Mesenchymal stem cell (in vitro differentiated cells and primary cell): ENCODE results near the gene OIT3.

Source experiments
- DNase-seq: peaks from one replicate; pipeline ENCODE4 v3.0.0-alpha.2; 2013
- H2AFZ ChIP-seq: one replicate; pipeline ENCODE4 v1.6.1; 2013; ENCODE audit warnings: low read depth, mild to moderate bottlenecking, control low read depth, inconsistent platforms, low read length, moderate library complexity
- H2AK5ac ChIP-seq: 2 replicates; pipeline ENCODE4 v1.6.1; 2013; ENCODE audit warnings: low read length, moderate library complexity, mild to moderate bottlenecking, inconsistent platforms; ENCODE audit not compliant: severe bottlenecking
- H2BK120ac ChIP-seq: one replicate; pipeline ENCODE4 v1.6.1; 2013; ENCODE audit warnings: low read depth, mild to moderate bottlenecking, inconsistent platforms, low read length, moderate library complexity
- H2BK12ac ChIP-seq, 2 experiments: one replicate each; pipeline ENCODE4 v1.6.1; 2013; ENCODE audit warnings: inconsistent platforms in 2 of 2, low read length in 2 of 2, mild to moderate bottlenecking in 2 of 2, moderate library complexity in 2 of 2, control low read depth in 1 of 2
- H2BK15ac ChIP-seq: one replicate; pipeline ENCODE4 v1.6.1; 2013; ENCODE audit warnings: mild to moderate bottlenecking, low read depth, inconsistent platforms; ENCODE audit not compliant: poor library complexity, severe bottlenecking
- H2BK5ac ChIP-seq: 2 replicates; pipeline ENCODE4 v1.6.1; 2013; ENCODE audit warnings: low read depth, mild to moderate bottlenecking, low read length, control low read depth, inconsistent platforms; ENCODE audit not compliant: poor library complexity, severe bottlenecking
- H3K14ac ChIP-seq, 2 experiments: one replicate each; pipeline ENCODE4 v1.6.1; 2013; ENCODE audit warnings: inconsistent platforms in 2 of 2, low read length in 2 of 2, control low read depth in 1 of 2, mild to moderate bottlenecking in 1 of 2, moderate library complexity in 1 of 2
- H3K18ac ChIP-seq, 2 experiments: one replicate each; pipeline ENCODE4 v1.6.1; 2013; ENCODE audit warnings: inconsistent platforms in 2 of 2, low read length in 2 of 2, control low read depth in 1 of 2, low read depth in 1 of 2, mild to moderate bottlenecking in 1 of 2
- H3K23ac ChIP-seq, 2 experiments: one replicate each; pipeline ENCODE4 v1.6.1; 2013; ENCODE audit warnings: inconsistent platforms in 2 of 2, low read length in 2 of 2, mild to moderate bottlenecking in 2 of 2, moderate library complexity in 2 of 2, control low read depth in 1 of 2
- H3K27ac ChIP-seq: 2 replicates; pipeline ENCODE4 v1.5.1; 2013; ENCODE audit warnings: mild to moderate bottlenecking, moderate library complexity, low read length, control low read depth, inconsistent platforms; ENCODE audit not compliant: poor library complexity, severe bottlenecking
- H3K27me3 ChIP-seq, 2 experiments: 2 replicates each; pipeline versions ENCODE4 v1.6.1 to v1.7.0; 2013; ENCODE audit warnings: low read length in 2 of 2, mild to moderate bottlenecking in 2 of 2, moderate library complexity in 2 of 2, control low read depth in 1 of 2, inconsistent platforms in 1 of 2; ENCODE audit not compliant: control insufficient read depth in 1 of 2, insufficient read depth in 1 of 2
- H3K36me3 ChIP-seq, 2 experiments: 2 replicates each; pipeline versions ENCODE4 v1.6.1 to v1.7.0; 2013; ENCODE audit warnings: low read length in 2 of 2, control low read depth in 1 of 2, inconsistent platforms in 1 of 2, low read depth in 1 of 2, mild to moderate bottlenecking in 1 of 2; ENCODE audit not compliant: insufficient read depth in 2 of 2, control insufficient read depth in 1 of 2
- H3K4ac ChIP-seq, 2 experiments: one replicate each; pipeline ENCODE4 v1.6.1; 2013; ENCODE audit warnings: inconsistent platforms in 2 of 2, low read length in 2 of 2, mild to moderate bottlenecking in 2 of 2, moderate library complexity in 2 of 2, control low read depth in 1 of 2, low read depth in 1 of 2
- H3K4me1 ChIP-seq: 2 replicates; pipeline ENCODE4 v1.6.1; 2013; ENCODE audit warnings: low read depth, low read length, control low read depth; ENCODE audit not compliant: control insufficient read depth, insufficient read depth
- H3K4me2 ChIP-seq: 2 replicates; pipeline ENCODE4 v1.6.1; 2013; ENCODE audit warnings: low read length, mild to moderate bottlenecking, inconsistent platforms; ENCODE audit not compliant: poor library complexity, severe bottlenecking
- H3K4me3 ChIP-seq, 2 experiments: 2 replicates each; pipeline versions ENCODE4 v1.5.1 to v1.7.0; 2013; ENCODE audit warnings: low read length in 2 of 2, mild to moderate bottlenecking in 2 of 2, control low read depth in 1 of 2, low read depth in 1 of 2; ENCODE audit not compliant: insufficient read depth in 1 of 2
- H3K79me1 ChIP-seq: replicated peaks from 2 replicates; pipeline ENCODE4 v1.6.1; 2013; ENCODE audit warnings: mild to moderate bottlenecking, control low read depth, low read length, inconsistent platforms; ENCODE audit not compliant: poor library complexity, severe bottlenecking
- H3K9ac ChIP-seq: 2 replicates; pipeline ENCODE4 v1.7.0; 2013; ENCODE audit warnings: mild to moderate bottlenecking, low read length, moderate library complexity
- H3K9me3 ChIP-seq: 2 replicates; pipeline ENCODE4 v1.7.0; 2013; ENCODE audit warnings: mild to moderate bottlenecking, low read length; ENCODE audit not compliant: control insufficient read depth
- H4K8ac ChIP-seq: one replicate; pipeline ENCODE4 v1.6.1; 2013; ENCODE audit warnings: inconsistent platforms, mild to moderate bottlenecking, low read length, moderate library complexity
- H4K91ac ChIP-seq: one replicate; pipeline ENCODE4 v1.6.1; 2013; ENCODE audit warnings: mild to moderate bottlenecking, low read length, inconsistent platforms
- WGBS: methylation state at CpG from one replicate; pipeline ENCODE4 v1.1.7; 2013; ENCODE audit warnings: mixed read lengths; 5-methylcytosine and 5-hydroxymethylcytosine counted together

The OIT3 gene

DNA sequence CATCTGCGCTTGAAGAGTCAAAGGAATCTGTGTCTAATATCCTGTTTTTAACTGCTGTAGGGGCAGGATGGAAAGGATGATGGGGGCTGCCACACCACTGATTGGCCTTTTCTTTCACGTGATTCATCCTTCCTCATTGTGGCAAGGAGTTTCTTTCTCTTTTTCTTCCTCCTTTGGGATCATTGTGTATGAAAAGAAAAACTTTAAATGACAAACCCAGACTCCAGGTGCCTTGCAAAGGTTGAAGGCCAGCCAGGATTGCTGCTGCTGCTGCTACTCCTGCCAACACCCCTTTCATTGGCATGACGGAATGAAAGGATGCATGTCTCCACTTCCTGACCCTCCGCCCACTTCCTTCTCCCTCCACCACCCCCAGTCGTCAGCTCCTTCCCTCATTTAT, 6.5 kb upstream of the OIT3 start:
- no peaks in the 10 kb centered on the region for H3K4me1 ChIP-seq
- no peak overlapping the region for H2AK5ac ChIP-seq
- no peak overlapping the region for H3K14ac ChIP-seq
- no peak overlapping the region for H3K4ac ChIP-seq
- H4K8ac ChIP-seq: no peak overlapping the region
- H3K4me3 ChIP-seq: no peak overlapping the region
- H3K27ac ChIP-seq: no peak overlapping the region
- WGBS: 42% methylated on average over 2 of the region's 5 CpGs
- H2AFZ ChIP-seq: no peak overlapping the region
- no peak for DNase-seq
- no peak overlapping the region for H2BK120ac ChIP-seq
- no peak overlapping the region for H4K91ac ChIP-seq
- no peak overlapping the region for H3K9ac ChIP-seq
- no peak overlapping the region for H3K18ac ChIP-seq
- peaks cover 5 to 52% of the 10 kb centered on the region in 2 experiments for H3K36me3 ChIP-seq
- H3K79me1 ChIP-seq: no peaks in the 10 kb centered on the region
- H3K23ac ChIP-seq: no peak overlapping the region
- no peaks in the 10 kb centered on the region for H3K27me3 ChIP-seq
- no peak overlapping the region for H2BK12ac ChIP-seq
- H2BK5ac ChIP-seq: no peak overlapping the region
- no peaks in the 10 kb centered on the region for H3K9me3 ChIP-seq
- H3K4me2 ChIP-seq: no peak overlapping the region
- no peak overlapping the region for H2BK15ac ChIP-seq

GRCh38 chr10:72888151-72888638, 5.3 kb upstream of the OIT3 start:
- H3K79me1 ChIP-seq: no peaks in the 10 kb centered on the region
- H2BK15ac ChIP-seq: no peak overlapping the region
- WGBS: 84% methylated on average over 7 of the region's 7 CpGs
- no peak overlapping the region for H3K4me2 ChIP-seq
- no peak for DNase-seq
- no peaks in the 10 kb centered on the region for H3K4me1 ChIP-seq
- H4K8ac ChIP-seq: no peak overlapping the region
- H3K27me3 ChIP-seq: no peaks in the 10 kb centered on the region
- H3K9me3 ChIP-seq: no peaks in the 10 kb centered on the region
- no peak overlapping the region for H3K4ac ChIP-seq
- H2BK12ac ChIP-seq: no peak overlapping the region
- H3K27ac ChIP-seq: no peak overlapping the region
- H2AK5ac ChIP-seq: no peak overlapping the region
- no peak overlapping the region for H2BK120ac ChIP-seq
- H4K91ac ChIP-seq: no peak overlapping the region
- no peak overlapping the region for H2AFZ ChIP-seq
- no peak overlapping the region for H3K9ac ChIP-seq
- no peak overlapping the region for H2BK5ac ChIP-seq
- H3K23ac ChIP-seq: no peak overlapping the region
- no peak overlapping the region for H3K4me3 ChIP-seq
- H3K36me3 ChIP-seq: peaks cover 5 to 52% of the 10 kb centered on the region in 2 experiments
- no peak overlapping the region for H3K14ac ChIP-seq
- H3K18ac ChIP-seq: no peak overlapping the region

- H2BK12ac ChIP-seq: no peak overlapping the region
- H3K4me3 ChIP-seq: no peak overlapping the region
- H3K23ac ChIP-seq: no peak overlapping the region
- DNase-seq: no peak
- H3K4ac ChIP-seq: no peak overlapping the region
- no peak overlapping the region for H3K9ac ChIP-seq
- H4K8ac ChIP-seq: no peak overlapping the region
- H3K27me3 ChIP-seq: no peaks in the 10 kb centered on the region
- H3K36me3 ChIP-seq: peaks cover 5 to 46% of the 10 kb centered on the region in 2 experiments
- 95% methylated on average over 6 of the region's 6 CpGs for WGBS
- H2BK120ac ChIP-seq: no peak overlapping the region
- H3K18ac ChIP-seq: no peak overlapping the region
- H3K9me3 ChIP-seq: no peaks in the 10 kb centered on the region
- no peak overlapping the region for H3K4me2 ChIP-seq
- H3K27ac ChIP-seq: no peak overlapping the region
- H3K14ac ChIP-seq: no peak overlapping the region
- no peak overlapping the region for H4K91ac ChIP-seq
- H2BK5ac ChIP-seq: no peak overlapping the region
- H3K79me1 ChIP-seq: no peaks in the 10 kb centered on the region
- no peak overlapping the region for H2BK15ac ChIP-seq
- no peak overlapping the region for H2AFZ ChIP-seq
- no peak overlapping the region for H2AK5ac ChIP-seq
- no peaks in the 10 kb centered on the region for H3K4me1 ChIP-seq
These were observed 4.1 kb upstream of the OIT3 start for GRCh38 chr10:72889391-72889831.

DNA sequence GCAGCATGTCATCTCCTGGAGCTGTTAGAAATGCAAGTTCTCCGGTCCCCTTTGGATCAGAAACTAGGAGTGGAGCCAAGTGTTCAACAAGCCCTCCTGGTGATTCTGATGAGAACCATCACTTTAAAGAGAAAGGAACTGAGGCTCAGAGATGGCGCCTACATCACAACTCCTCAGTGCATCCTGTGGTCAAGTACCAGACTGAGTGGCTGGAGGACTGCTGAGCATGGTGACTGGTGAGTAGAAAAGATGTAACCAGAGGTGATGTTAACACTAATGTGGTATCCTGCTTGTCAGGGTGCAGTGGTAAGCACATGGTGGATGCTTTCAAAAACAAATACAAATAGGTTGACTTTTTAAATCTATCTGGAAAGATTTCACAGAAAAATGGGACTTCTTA, 3.5 kb upstream of the OIT3 start:
- Histone ChIP-seq H3K4me2 (no peak overlapping the region), H3K27ac (no peak overlapping the region), H2AK5ac (no peak overlapping the region), H3K27me3 (no peaks in the 10 kb centered on the region), H2BK120ac (no peak overlapping the region), H2BK12ac (no peak overlapping the region), H2BK5ac (no peak overlapping the region), H3K4me3 (no peak overlapping the region), H3K36me3 (peaks cover 5 to 39% of the 10 kb centered on the region in 2 experiments), H3K14ac (no peak overlapping the region), H3K23ac (no peak overlapping the region), H3K4ac (no peak overlapping the region), H2BK15ac (no peak overlapping the region), H3K79me1 (no peaks in the 10 kb centered on the region), H3K9me3 (no peaks in the 10 kb centered on the region), H4K8ac (no peak overlapping the region), H2AFZ (no peak overlapping the region), H3K18ac (no peak overlapping the region), H3K9ac (no peak overlapping the region), H4K91ac (no peak overlapping the region), H3K4me1 (no peaks in the 10 kb centered on the region)
- no peak for DNase-seq
- 100% methylated on average over 2 of the region's 2 CpGs for WGBS
